ENCODE results near the gene OMA1.
"Not testable (repeated sequence)": the region's sequence is repeated elsewhere in the genome, so short reads cannot be mapped to it uniquely, and the experiment has no call there.

The OMA1 gene

DNA sequence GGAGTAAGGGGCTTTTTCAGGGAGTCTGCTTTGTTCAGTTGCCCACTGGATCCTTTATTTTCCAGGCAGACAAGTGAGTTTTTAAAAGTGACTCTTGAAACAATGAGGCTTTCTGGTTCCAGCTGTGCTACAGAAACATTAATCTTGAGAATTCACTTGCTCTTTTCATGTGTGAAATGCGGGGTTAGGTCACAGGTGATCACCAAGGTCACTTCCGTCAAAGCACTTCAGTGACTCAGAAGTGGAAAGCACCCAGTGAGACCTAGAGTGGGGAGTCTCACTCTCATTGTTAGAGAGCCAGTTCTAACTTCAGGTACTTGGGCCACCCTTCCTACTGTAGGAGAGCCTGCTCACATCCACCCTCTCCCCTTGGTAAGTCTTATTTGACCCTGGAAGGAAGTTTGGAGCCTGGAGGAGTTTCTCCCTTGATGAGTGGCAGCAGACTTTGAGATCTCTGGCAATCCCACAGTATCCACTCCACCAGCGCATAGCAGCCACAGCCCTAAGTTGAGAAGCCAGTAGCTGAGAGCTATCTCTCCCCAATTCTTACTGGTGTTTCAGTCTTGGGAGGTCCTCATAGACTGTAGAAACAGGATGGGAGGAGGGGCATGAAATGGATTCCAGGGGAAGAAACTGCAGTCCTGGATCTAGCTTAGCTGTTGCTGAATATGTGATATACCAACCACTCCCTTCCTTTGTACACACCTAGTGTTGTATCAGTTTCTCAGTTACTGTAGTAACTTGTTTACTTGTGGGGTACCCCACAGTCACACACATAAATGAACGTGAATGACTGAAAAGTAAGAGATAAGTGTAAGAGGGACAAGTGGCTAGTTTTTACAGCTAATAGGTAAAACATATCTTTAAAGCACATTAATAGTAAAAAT lies 27.4 kb upstream of the OMA1 start:
- peak; percentile 45 for DNase-seq

- DNase-seq: no peak
Measured at GRCh38 chr1:58573138-58573537, 26.6 kb upstream of the OMA1 start.

DNA sequence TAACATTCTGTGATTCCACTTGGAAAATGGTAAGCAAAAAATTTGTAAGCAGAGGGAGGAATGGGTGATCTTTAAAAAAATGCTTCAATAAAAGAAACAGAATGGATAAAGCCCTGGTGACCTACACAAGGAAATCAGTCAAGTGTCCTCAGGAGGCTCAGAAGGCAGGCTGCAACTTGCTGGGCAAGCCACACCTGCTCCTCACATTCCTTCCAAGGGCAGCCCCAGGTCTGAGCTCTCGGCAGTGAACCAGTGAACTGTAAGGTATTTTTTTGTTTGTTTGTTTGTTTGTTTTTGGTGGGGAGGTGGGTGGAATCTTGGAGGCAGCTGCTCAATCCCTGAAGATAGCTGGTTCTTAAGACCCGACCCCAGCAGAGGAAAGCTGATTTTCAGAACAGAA lies 26.2 kb upstream of the OMA1 start:
- no peak for DNase-seq

- DNase-seq: no peak
Measured at GRCh38 chr1:58571616-58572015, 25.1 kb upstream of the OMA1 start.

- no peak for DNase-seq
Measured at GRCh38 chr1:58570817-58571216, 24.3 kb upstream of the OMA1 start.

DNA sequence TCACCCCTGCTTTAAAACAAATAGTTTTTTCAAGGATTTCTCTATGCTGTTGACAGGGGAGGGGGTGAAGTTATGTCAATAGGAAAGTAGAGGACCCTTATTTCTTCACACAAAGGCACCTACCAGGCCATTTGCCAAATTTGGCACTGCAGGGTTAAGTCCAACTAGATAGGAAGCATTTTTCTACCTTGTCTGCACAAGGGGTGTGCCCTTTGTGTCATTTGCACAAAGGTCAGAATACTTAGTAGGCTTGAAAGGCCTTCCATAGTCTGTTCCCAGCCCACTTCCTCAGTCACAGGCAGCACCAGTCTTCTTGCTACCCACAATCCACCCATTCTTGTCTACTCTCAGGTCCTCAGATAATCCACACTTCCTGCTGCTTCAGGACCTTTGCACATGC lies 23.6 kb upstream of the OMA1 start:
- no peak for DNase-seq

- DNase-seq: no peak
Measured at GRCh38 chr1:58568911-58569310, 22.4 kb upstream of the OMA1 start.

DNA sequence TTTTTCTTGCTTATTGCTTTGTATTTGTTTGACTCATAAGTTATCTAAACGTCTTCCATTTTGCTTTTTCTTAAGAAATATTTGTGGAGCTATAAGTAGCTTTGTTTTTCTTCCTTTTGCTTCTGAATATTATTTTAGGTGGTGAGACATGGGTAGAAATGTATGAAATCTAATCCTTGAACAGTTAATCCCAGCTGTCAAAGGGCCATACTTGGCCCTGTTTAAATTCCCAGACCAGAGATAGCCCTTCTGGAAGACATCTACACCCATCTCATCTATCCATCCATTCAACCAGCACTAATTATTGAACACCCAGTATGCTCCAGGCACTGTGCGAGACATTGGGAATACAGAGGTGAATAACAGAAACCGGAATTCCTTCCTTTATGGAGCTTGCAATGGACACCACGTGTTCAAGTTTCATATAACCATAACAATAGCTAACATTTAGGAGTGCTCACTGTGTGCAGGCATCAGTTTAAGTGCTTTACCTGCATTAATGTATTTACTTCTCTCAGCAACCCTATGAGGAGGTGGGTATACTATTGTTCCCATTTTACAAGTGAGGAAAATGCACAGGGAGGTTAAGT lies 21.8 kb upstream of the OMA1 start:
- DNase-seq: no peak

- no peak for DNase-seq
Measured at GRCh38 chr1:58566339-58566738, 19.8 kb upstream of the OMA1 start.

GRCh38 chr1:58563715-58564114 lies 17.2 kb upstream of the OMA1 start:
- DNase-seq: not testable (repeated sequence)

DNA sequence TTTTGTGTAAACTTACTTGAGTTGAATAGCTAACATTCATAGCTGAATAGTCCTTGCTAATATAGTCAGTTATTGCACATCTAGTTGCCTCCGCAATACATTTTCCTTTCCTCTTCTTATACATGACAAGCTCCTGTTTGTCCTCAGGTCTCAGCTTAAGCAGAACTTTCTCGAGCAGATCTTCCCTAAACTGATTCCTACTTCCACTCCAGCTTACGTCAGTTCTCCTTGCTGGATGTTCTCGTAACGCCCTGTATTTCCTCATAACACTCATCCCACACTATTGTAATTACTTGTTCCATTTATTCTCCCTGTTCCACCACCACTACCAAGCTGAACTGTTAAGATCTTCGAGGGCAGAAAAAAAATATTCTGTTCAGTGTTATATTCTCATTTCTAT lies 15.1 kb upstream of the OMA1 start:
- no peak for DNase-seq

- DNase-seq: no peak
Measured at GRCh38 chr1:58555393-58555792, 8.9 kb upstream of the OMA1 start.

DNA sequence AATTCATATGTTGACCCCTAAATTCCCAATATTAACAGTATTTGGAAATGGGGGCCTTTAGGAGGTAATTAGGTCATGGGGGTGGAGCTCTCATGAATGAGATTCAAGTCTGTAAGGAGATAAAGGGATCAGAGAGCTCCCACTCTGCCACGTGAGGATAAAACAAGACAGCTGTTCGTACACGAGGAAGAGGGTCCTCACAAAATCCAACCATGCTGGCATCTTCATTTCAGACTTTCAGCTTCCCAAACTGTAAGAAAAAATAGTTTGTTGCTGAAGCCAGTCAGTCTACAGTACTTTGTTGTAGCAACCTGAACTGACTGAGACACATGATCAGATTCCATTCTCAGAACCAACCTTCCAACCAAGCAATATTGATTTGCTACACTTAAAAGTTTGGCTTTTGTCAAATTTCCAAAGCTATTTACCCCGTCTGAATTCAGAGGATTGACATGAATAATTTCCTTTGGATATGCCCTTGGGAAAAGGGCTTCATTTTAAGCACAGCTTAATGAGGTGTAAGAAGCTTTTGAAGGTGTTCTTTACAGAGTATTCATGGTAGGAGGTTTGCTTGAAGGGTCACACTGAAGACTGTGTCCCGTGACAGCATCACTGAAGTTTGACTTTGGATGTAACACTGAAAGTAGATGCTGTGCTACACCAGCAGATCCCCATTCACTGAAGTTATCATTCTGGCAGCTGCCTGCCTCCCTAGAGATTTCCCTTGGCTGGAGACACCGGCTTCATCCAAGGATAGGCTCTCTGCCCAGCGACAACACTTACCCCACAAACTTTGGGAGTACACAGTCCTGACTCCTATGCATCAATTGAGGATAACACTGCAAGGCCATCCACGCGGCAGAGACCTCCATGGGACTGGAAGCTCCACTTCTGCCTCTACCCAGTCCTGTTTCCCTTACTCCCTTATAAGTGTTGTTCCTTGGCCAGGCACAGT lies 4.9 kb upstream of the OMA1 start:
- DNase-seq: no peak

DNA sequence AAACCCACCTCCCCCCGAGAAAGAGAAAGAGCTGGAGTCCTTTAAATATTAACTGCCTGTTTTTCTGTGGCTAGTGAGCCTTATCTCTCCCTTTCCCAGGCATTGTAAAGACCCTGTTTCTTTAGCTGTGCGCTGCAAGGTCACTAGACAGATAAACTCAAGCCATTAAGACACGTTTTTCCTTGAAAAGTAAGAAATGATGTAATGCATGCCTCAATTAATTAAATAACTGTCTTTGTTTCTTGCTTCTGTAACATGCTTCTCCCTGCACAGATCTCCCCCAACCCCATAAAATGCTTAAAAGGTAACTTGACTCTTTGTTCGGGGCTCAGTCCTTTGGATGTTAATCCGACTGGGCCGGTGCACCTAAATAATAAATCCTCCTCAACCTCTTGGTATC lies 2.8 kb upstream of the OMA1 start:
- not testable (repeated sequence) for DNase-seq

GRCh38 chr1:58548371-58548770 lies 1.8 kb upstream of the OMA1 start:
- no peak for DNase-seq

DNA sequence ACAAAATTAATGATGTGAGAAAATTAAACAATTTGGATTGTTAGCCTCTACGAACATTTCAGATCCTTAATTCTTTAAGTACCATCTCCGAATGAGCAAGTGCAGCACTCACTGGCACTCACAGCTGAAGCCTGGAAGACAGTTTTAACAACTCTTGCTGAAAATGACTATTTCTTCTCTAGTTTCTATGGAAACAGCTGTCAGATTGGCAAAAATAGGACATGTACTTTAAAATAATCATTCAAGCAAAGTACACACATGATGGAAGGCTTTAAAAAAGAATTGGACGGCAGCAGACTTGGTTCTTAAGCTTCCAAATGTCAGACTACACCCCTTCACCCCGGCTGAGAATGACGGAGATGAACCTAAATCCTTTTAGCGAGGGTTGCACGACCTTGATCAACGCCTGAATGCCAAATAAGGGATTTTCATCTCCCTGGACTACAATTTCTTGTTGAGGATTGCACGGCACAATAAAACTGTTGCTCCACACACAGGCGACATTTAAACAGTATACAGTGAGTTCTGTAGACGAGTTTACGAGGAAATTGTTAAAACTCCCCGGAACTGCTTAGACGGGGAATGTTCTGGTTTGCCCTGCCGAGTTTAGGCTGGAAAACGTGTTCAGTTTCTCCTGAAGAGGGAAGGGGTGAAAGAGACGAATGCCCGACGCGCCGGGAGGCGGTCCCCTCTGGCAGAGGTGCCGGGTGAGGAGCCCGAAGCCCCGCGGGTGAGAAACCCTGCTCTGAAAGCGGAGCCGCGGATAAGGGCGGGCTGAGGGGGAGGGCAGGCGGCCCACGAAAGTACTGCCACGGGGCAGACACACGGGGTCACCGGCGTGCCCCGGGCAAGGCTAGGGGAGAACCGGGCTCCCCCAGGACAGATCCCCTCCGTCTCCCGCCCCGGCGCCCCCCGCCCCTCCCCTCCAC lies 671 bp downstream of the OMA1 start:
- DNase-seq: peak; percentile 80

GRCh38 chr1:58543260-58543659 lies 3.3 kb downstream of the OMA1 start:
- no peak for DNase-seq

GRCh38 chr1:58539553-58539952 lies 7.0 kb downstream of the OMA1 start:
- DNase-seq: no peak

DNA sequence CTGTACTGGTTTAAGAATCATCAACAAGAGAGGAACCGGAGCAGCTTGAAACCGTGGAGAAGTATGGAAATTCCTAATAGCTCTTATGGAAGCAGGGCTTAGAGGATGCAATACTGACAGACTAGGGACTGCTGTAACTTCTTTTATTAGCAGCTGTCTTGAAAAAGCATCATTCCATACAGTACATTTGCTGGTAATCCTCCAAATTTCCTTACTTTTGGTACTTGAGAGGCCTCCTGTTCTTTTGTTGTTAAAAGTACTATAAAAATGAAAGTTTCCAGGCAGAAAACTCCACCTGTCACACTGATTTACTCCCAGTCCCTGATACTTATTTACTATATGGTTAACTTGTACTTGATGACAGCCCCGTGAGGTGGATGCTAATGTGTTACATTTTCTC lies 7.7 kb downstream of the OMA1 start:
- DNase-seq: no peak

- DNase-seq: not testable (repeated sequence)
Measured at GRCh38 chr1:58531842-58532241, 14.7 kb downstream of the OMA1 start.

DNA sequence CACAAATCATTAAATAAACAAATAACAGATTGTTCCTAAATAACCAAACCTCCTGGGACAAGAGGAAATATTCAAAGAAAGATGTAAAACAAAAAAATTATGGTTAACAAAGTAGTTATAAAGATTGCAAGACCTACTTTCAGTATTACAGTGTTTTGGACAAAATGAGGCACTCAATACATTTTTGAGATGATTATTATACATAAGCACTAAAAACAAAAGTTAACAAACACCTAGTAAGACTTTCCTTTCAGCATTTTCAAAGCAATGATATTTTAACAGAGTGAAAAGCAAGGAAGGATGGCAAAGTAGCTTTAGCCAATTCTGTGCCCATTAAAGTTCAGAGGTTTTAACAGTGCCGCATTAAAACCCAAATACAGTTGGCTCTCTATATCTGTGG lies 17.2 kb downstream of the OMA1 start:
- DNase-seq: no peak

GRCh38 chr1:58528518-58528917 lies 18.0 kb downstream of the OMA1 start:
- no peak for DNase-seq

All from CD4-positive, alpha-beta T cell treated with Interleukin-12 subunit alpha and Interleukin-12 subunit beta, for 1 hour (primary cell).